ENCODE measurements around the gene ERGIC2. TPM values are rescaled to one million over a fixed set of nuclear protein-coding genes. Genes with fewer than 3 reads are reported as not detected.
"Not testable (repeated sequence)": the region's sequence is repeated elsewhere in the genome, so short reads cannot be mapped to it uniquely, and the experiment has no call there.

ERGIC2 gene
- total RNA-seq, 1 donor from 2014 or later, result 91.1 TPM

- DNase-seq, result no peak
- no peaks in the 10 kb centered on the region for H3K9me3 ChIP-seq (replicated peaks)
- no peak overlapping the region for H3K27ac ChIP-seq (replicated peaks)
- no peak overlapping the region for H3K4me3 ChIP-seq
- H3K27me3 ChIP-seq (ENCODE audit: low read depth), result no peaks in the 10 kb centered on the region
- intact Hi-C loops (cut with micrococcal nuclease), result no loop called here
- no peak for TF ChIP-seq CTCF (IDR thresholded peaks at IDR 0.05; ENCODE audit: borderline replicate concordance)
- H3K36me3 ChIP-seq, result no peaks in the 10 kb centered on the region
- no peaks in the 10 kb centered on the region for H3K4me1 ChIP-seq
Observed at GRCh38 chr12:29403991-29404390, 23.0 kb upstream of the ERGIC2 start.

- Histone ChIP-seq H3K4me1 (no peaks in the 10 kb centered on the region), H3K27me3 (ENCODE audit: low read depth) (no peaks in the 10 kb centered on the region), H3K4me3 (no peak overlapping the region), H3K9me3 (replicated peaks) (no peaks in the 10 kb centered on the region), H3K36me3 (no peaks in the 10 kb centered on the region), H3K27ac (replicated peaks) (no peak overlapping the region)
- no peak for TF ChIP-seq CTCF (IDR thresholded peaks at IDR 0.05; ENCODE audit: borderline replicate concordance)
- intact Hi-C loops (cut with micrococcal nuclease), result no loop called here
- no peak for DNase-seq
Observed at GRCh38 chr12:29402437-29402836, 21.5 kb upstream of the ERGIC2 start.

GRCh38 chr12:29398495-29398894 lies 17.5 kb upstream of the ERGIC2 start:
- DNase-seq, result no peak
- intact Hi-C loops (cut with micrococcal nuclease), result no loop called here
- no peaks in the 10 kb centered on the region for H3K36me3 ChIP-seq
- H3K9me3 ChIP-seq (replicated peaks), result no peaks in the 10 kb centered on the region
- H3K4me1 ChIP-seq, result no peaks in the 10 kb centered on the region
- no peak overlapping the region for H3K27ac ChIP-seq (replicated peaks)
- TF ChIP-seq CTCF (IDR thresholded peaks at IDR 0.05; ENCODE audit: borderline replicate concordance), result no peak
- H3K27me3 ChIP-seq (ENCODE audit: low read depth), result no peaks in the 10 kb centered on the region
- no peak overlapping the region for H3K4me3 ChIP-seq

GRCh38 chr12:29396774-29397173 lies 15.8 kb upstream of the ERGIC2 start:
- H3K4me3 ChIP-seq, result no peak overlapping the region
- no peak overlapping the region for H3K27ac ChIP-seq (replicated peaks)
- no peak for TF ChIP-seq CTCF (IDR thresholded peaks at IDR 0.05; ENCODE audit: borderline replicate concordance)
- no peaks in the 10 kb centered on the region for H3K27me3 ChIP-seq (ENCODE audit: low read depth)
- H3K9me3 ChIP-seq (replicated peaks), result no peaks in the 10 kb centered on the region
- no peaks in the 10 kb centered on the region for H3K4me1 ChIP-seq
- no peaks in the 10 kb centered on the region for H3K36me3 ChIP-seq
- DNase-seq, result no peak
- intact Hi-C loops (cut with micrococcal nuclease), result no loop called here

- Histone ChIP-seq H3K4me1 (no peaks in the 10 kb centered on the region), H3K27ac (replicated peaks) (no peak overlapping the region), H3K9me3 (replicated peaks) (no peaks in the 10 kb centered on the region), H3K4me3 (no peak overlapping the region), H3K36me3 (no peaks in the 10 kb centered on the region), H3K27me3 (ENCODE audit: low read depth) (no peaks in the 10 kb centered on the region)
- no peak for DNase-seq
- TF ChIP-seq CTCF (IDR thresholded peaks at IDR 0.05; ENCODE audit: borderline replicate concordance), result no peak
- intact Hi-C loops (cut with micrococcal nuclease), result no loop called here
Observed at GRCh38 chr12:29395356-29395755, 14.4 kb upstream of the ERGIC2 start.

- H3K9me3 ChIP-seq (replicated peaks); H3K4me3 ChIP-seq; H3K36me3 ChIP-seq; H3K4me1 ChIP-seq; DNase-seq; H3K27me3 ChIP-seq (ENCODE audit: low read depth); H3K27ac ChIP-seq (replicated peaks); intact Hi-C loops (cut with micrococcal nuclease): not testable (repeated sequence)
Observed at GRCh38 chr12:29390419-29390818, 9.4 kb upstream of the ERGIC2 start.

All from left ventricle myocardium inferior (tissue), 1 donor.